Progenitor cell of endocrine pancreas (in vitro differentiated cells): ENCODE results near the gene TMEM222. TPM values are rescaled to one million over a fixed set of nuclear protein-coding genes. Genes with fewer than 3 reads are reported as not detected.

Experiments used
- DNase-seq: peaks from one replicate; pipeline ENCODE4 v3.0.0; 2021; ENCODE audit warnings: low spot score; ENCODE audit not compliant: unreplicated experiment
- H3K27ac Mint-ChIP-seq: 2 replicates; pipeline ENCODE4 v1.8.0; 2021; ENCODE audit warnings: mild to moderate bottlenecking, moderate library complexity, mixed read lengths
- H3K27me3 Mint-ChIP-seq: 2 replicates; pipeline ENCODE4 v1.8.0; 2021; ENCODE audit warnings: mixed read lengths
- H3K36me3 Mint-ChIP-seq: 2 replicates; pipeline ENCODE4 v1.8.0; 2022; ENCODE audit warnings: mixed read lengths; ENCODE audit not compliant: insufficient read depth
- H3K4me1 Mint-ChIP-seq: 2 replicates; pipeline ENCODE4 v1.8.0; 2021; ENCODE audit warnings: low read depth, mixed read lengths
- H3K4me3 Mint-ChIP-seq: 2 replicates; pipeline ENCODE4 v1.8.0; 2021; ENCODE audit warnings: low read depth, mild to moderate bottlenecking, moderate library complexity, mixed read lengths
- H3K9me3 Mint-ChIP-seq: 2 replicates; pipeline ENCODE4 v1.8.0; 2021; ENCODE audit warnings: low read depth, mixed read lengths
- CTCF ChIP-seq: fragments of 200-600 bp; sonication (generic); IDR thresholded peaks from one replicate; pipeline ENCODE4 v1.5.0; 2021; ENCODE audit warnings: antibody characterized with exemption, mild to moderate bottlenecking; ENCODE audit not compliant: unreplicated experiment
- total RNA-seq: library from RNA; stranded (reverse); gene quantifications from 2 replicates; pipeline ENCODE4 v1.2.1, GENCODE V29; 2021

TMEM222 gene
- total RNA-seq, 1 donor from 2014 or later = 37.1 TPM

DNA sequence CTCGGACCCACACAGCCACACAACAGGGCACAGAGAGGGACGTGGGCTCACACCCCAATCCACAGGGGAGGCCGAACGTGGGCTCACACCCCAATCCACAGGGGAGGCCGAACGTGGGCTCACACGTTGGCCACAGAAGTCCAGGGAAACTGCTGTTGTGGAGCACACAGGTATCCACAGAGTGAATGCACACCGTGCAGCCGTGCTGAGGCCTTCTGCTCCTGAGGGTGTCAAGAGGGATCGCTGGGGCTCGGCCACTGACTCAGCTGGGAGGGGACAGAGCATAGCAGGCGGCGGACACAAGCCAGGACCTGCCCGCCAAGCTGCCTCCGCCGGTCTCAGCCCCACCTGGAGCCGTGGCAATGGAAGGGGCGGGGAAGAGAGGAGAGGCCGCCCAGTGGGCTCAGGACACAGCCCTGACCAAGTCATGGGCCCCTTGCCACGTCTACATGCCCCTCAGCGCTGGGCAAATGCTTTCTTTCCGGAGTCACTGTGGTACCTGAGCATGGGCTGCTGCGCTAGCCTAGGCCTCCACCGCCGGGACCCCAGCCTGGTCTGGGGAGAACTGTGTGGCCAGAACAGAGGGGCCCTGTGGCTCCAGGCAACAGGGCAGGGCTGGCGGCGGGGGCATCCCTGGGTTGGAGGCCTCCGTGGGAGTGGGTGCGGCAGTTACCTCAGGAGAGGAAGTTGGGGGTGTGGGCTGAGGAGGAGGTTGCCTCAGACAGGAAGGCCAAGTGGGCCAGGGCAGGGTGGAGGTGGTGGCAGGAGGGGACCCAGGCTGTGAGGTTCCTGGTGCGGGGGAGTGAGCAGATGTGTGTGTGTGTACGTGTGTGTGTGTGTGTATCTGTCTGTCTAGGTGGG, 21.0 kb downstream of the TMEM222 start:
- Mint-ChIP-seq H3K36me3 (peaks cover 4% of the 10 kb centered on the region), H3K4me3 (peak overlapping the region; percentile 66), H3K9me3 (no peaks in the 10 kb centered on the region), H3K4me1 (peaks cover 14% of the 10 kb centered on the region), H3K27me3 (peaks cover 17% of the 10 kb centered on the region), H3K27ac (peak overlapping the region; percentile 33)
- no peak for DNase-seq
- TF ChIP-seq CTCF = no peak

- Mint-ChIP-seq H3K27me3 (peaks cover 18% of the 10 kb centered on the region), H3K27ac (no peak overlapping the region), H3K9me3 (no peaks in the 10 kb centered on the region), H3K4me3 (peak overlapping the region; percentile 39), H3K4me1 (peaks cover 14% of the 10 kb centered on the region), H3K36me3 (peaks cover 4% of the 10 kb centered on the region)
- no peak for TF ChIP-seq CTCF
- DNase-seq = no peak
Observed at GRCh38 chr1:27343639-27344025, 21.7 kb downstream of the TMEM222 start.

DNA sequence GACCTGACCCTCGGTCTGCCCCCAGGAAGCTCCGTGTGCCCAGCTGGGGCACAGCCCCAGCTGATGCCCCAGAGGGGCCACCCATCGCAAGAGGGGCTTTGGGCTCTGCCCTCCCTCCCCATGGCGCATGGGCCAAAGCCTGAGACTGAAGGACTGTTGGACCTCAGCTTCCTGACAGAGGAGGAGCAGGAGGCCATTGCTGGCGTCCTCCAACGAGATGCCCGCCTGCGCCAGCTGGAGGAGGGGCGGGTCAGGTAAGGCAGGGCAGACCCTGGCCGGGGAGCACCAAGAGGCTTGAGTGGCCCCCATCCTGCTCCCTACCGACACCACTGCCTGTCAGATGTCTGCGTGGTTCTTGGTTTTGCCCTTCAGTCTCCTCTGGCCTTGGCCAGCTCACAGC, 23.3 kb downstream of the TMEM222 start:
- no peak overlapping the region for H3K4me3 Mint-ChIP-seq
- no peak for TF ChIP-seq CTCF
- no peak for DNase-seq
- H3K27me3 Mint-ChIP-seq = peaks cover 25% of the 10 kb centered on the region
- H3K36me3 Mint-ChIP-seq = no peaks in the 10 kb centered on the region
- no peak overlapping the region for H3K27ac Mint-ChIP-seq
- H3K9me3 Mint-ChIP-seq = no peaks in the 10 kb centered on the region
- H3K4me1 Mint-ChIP-seq = peaks cover 14% of the 10 kb centered on the region

GRCh38 chr1:27346357-27346756, 24.4 kb downstream of the TMEM222 start:
- H3K27me3 Mint-ChIP-seq = peaks cover 36% of the 10 kb centered on the region
- H3K27ac Mint-ChIP-seq = no peak overlapping the region
- peaks cover 14% of the 10 kb centered on the region for H3K4me1 Mint-ChIP-seq
- DNase-seq = no peak
- H3K4me3 Mint-ChIP-seq = no peak overlapping the region
- no peaks in the 10 kb centered on the region for H3K9me3 Mint-ChIP-seq
- no peaks in the 10 kb centered on the region for H3K36me3 Mint-ChIP-seq
- TF ChIP-seq CTCF = no peak

- no peak for DNase-seq
- TF ChIP-seq CTCF = no peak
- H3K4me3 Mint-ChIP-seq = no peak overlapping the region
- H3K4me1 Mint-ChIP-seq = peaks cover 10% of the 10 kb centered on the region
- no peaks in the 10 kb centered on the region for H3K9me3 Mint-ChIP-seq
- H3K36me3 Mint-ChIP-seq = no peaks in the 10 kb centered on the region
- peak overlapping the region; percentile 23 for H3K27ac Mint-ChIP-seq
- peaks cover 44% of the 10 kb centered on the region for H3K27me3 Mint-ChIP-seq
Observed at GRCh38 chr1:27346991-27347624, 25.1 kb downstream of the TMEM222 start.
